ENCODE measurements around the gene ADCY5.

ADCY5 gene

DNA sequence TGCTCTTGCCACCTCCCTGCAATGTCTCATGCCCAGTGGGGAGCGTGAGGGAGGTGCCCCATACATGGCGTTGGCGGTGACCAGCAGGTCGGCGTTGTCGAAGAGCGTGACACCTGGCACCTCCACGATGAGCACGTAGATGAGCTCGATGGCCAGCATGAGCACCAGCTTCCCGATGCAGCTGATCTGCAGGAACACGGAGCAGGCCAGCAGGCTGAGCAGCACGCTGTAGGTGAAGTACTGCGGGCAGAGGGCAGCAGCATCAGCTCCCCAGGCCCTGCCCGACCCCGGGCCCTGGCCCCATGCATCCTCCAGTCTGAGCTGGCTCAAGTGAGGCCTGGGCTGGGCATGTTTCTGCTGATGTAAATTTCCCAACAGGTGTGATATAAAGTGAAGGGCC is 148.8 kb downstream of the ADCY5 start:
- Histone ChIP-seq H3K9me3 (ENCODE audit: control insufficient read depth, insufficient read depth, low read depth, low read length) (no peaks in the 10 kb centered on the region), H3K4me1 (ENCODE audit: control insufficient read depth, insufficient read depth, low read length) (no peaks in the 10 kb centered on the region)

DNA sequence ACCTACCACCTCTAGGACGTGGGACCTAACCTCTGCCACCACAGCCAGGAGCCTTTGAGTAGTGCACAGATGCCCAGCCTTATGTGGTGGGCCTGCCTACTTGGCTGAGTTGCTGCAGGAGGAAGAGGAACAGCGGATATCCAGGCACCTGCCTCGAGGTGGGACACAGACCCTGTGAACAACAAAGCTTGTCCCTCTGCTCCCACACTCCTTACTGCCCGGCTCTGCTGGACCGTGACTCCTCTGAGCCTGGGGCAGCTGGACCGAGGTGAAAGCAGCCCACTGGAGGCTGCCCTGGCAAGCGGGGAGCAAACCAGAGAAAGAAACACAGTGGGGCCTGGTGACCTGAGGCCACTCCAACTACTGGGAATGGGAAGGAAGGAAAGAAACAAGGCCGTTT is 149.3 kb downstream of the ADCY5 start:
- H3K36me3 ChIP-seq (ENCODE audit: control insufficient read depth in 2 of 2, insufficient read depth in 1 of 2, low read length in 2 of 2), result no peaks in the 10 kb centered on the region
- H3K9me3 ChIP-seq (ENCODE audit: control insufficient read depth, insufficient read depth, low read depth, low read length), result no peaks in the 10 kb centered on the region
- no peaks in the 10 kb centered on the region for H3K4me1 ChIP-seq (ENCODE audit: control insufficient read depth, insufficient read depth, low read length)
- no peak overlapping the region for H3K27ac ChIP-seq (ENCODE audit: extremely low read depth, low read depth, low read length)
- ChIA-PET POLR2A (no interaction called here), CTCF (no interaction called here)
- H3K4me3 ChIP-seq (ENCODE audit: low read depth, low read length), result no peak overlapping the region
- TF ChIP-seq, protein P1, sequence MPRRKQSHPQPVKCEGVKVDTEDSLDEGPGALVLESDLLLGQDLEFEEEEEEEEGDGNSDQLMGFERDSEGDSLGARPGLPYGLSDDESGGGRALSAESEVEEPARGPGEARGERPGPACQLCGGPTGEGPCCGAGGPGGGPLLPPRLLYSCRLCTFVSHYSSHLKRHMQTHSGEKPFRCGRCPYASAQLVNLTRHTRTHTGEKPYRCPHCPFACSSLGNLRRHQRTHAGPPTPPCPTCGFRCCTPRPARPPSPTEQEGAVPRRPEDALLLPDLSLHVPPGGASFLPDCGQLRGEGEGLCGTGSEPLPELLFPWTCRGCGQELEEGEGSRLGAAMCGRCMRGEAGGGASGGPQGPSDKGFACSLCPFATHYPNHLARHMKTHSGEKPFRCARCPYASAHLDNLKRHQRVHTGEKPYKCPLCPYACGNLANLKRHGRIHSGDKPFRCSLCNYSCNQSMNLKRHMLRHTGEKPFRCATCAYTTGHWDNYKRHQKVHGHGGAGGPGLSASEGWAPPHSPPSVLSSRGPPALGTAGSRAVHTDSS (tag by site-specific recombination; IDR thresholded peaks at IDR 0.05), result no peak
- TF ChIP-seq PRDM1 (tag by site-specific recombination; IDR thresholded peaks at IDR 0.05) (no peak), ZNF202 (tag by site-specific recombination; IDR thresholded peaks at IDR 0.05; ENCODE audit: borderline replicate concordance) (no peak), ZXDB (tag by site-specific recombination; IDR thresholded peaks at IDR 0.05) (no peak), ZNF837 (tag by site-specific recombination; IDR thresholded peaks at IDR 0.05) (no peak), GFI1B (tag by site-specific recombination; IDR thresholded peaks at IDR 0.05) (no peak), ZNF623 (tag by site-specific recombination; IDR thresholded peaks at IDR 0.05) (no peak), ZNF302 (tag by site-specific recombination; IDR thresholded peaks at IDR 0.05; ENCODE audit: low read depth) (no peak), ZNF530 (tag by site-specific recombination; IDR thresholded peaks at IDR 0.05; ENCODE audit: low read depth) (no peak), ZNF157 (tag by site-specific recombination; IDR thresholded peaks at IDR 0.05) (no peak), SP2 (tag by site-specific recombination; IDR thresholded peaks at IDR 0.05) (no peak), ZNF707 (tag by site-specific recombination; IDR thresholded peaks at IDR 0.05) (no peak)
- TF ChIP-seq, protein P2, sequence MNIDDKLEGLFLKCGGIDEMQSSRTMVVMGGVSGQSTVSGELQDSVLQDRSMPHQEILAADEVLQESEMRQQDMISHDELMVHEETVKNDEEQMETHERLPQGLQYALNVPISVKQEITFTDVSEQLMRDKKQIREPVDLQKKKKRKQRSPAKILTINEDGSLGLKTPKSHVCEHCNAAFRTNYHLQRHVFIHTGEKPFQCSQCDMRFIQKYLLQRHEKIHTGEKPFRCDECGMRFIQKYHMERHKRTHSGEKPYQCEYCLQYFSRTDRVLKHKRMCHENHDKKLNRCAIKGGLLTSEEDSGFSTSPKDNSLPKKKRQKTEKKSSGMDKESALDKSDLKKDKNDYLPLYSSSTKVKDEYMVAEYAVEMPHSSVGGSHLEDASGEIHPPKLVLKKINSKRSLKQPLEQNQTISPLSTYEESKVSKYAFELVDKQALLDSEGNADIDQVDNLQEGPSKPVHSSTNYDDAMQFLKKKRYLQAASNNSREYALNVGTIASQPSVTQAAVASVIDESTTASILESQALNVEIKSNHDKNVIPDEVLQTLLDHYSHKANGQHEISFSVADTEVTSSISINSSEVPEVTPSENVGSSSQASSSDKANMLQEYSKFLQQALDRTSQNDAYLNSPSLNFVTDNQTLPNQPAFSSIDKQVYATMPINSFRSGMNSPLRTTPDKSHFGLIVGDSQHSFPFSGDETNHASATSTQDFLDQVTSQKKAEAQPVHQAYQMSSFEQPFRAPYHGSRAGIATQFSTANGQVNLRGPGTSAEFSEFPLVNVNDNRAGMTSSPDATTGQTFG (tag by site-specific recombination; IDR thresholded peaks at IDR 0.05; ENCODE audit: borderline replicate concordance), result no peak
- TF ChIP-seq, protein P3, sequence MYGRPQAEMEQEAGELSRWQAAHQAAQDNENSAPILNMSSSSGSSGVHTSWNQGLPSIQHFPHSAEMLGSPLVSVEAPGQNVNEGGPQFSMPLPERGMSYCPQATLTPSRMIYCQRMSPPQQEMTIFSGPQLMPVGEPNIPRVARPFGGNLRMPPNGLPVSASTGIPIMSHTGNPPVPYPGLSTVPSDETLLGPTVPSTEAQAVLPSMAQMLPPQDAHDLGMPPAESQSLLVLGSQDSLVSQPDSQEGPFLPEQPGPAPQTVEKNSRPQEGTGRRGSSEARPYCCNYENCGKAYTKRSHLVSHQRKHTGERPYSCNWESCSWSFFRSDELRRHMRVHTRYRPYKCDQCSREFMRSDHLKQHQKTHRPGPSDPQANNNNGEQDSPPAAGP (tag by site-specific recombination; IDR thresholded peaks at IDR 0.05), result no peak
- TF ChIP-seq, protein P4, sequence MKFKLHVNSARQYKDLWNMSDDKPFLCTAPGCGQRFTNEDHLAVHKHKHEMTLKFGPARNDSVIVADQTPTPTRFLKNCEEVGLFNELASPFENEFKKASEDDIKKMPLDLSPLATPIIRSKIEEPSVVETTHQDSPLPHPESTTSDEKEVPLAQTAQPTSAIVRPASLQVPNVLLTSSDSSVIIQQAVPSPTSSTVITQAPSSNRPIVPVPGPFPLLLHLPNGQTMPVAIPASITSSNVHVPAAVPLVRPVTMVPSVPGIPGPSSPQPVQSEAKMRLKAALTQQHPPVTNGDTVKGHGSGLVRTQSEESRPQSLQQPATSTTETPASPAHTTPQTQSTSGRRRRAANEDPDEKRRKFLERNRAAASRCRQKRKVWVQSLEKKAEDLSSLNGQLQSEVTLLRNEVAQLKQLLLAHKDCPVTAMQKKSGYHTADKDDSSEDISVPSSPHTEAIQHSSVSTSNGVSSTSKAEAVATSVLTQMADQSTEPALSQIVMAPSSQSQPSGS (tag by site-specific recombination; IDR thresholded peaks at IDR 0.05; ENCODE audit: low read depth), result no peak
- TF ChIP-seq, protein P5, sequence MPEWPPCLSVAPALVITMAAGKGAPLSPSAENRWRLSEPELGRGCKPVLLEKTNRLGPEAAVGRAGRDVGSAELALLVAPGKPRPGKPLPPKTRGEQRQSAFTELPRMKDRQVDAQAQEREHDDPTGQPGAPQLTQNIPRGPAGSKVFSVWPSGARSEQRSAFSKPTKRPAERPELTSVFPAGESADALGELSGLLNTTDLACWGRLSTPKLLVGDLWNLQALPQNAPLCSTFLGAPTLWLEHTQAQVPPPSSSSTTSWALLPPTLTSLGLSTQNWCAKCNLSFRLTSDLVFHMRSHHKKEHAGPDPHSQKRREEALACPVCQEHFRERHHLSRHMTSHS (tag by site-specific recombination; IDR thresholded peaks at IDR 0.05), result no peak

More for the DNA sequence above, 148.8 kb downstream of the ADCY5 start:
- Histone ChIP-seq H3K36me3 (ENCODE audit: control insufficient read depth in 2 of 2, insufficient read depth in 1 of 2, low read length in 2 of 2) (no peaks in the 10 kb centered on the region), H3K4me3 (ENCODE audit: low read depth, low read length) (no peak overlapping the region), H3K27ac (ENCODE audit: extremely low read depth, low read depth, low read length) (no peak overlapping the region)
- ChIA-PET CTCF (no interaction called here), POLR2A (no interaction called here)
- TF ChIP-seq ZNF140 (tag by site-specific recombination; IDR thresholded peaks at IDR 0.05) (no peak), ZNF324 (tag by site-specific recombination; IDR thresholded peaks at IDR 0.05) (no peak), ZNF10 (tag by site-specific recombination; IDR thresholded peaks at IDR 0.05) (no peak), ZNF2 (tag by site-specific recombination; IDR thresholded peaks at IDR 0.05) (no peak), ZNF830 (tag by site-specific recombination; IDR thresholded peaks at IDR 0.05; ENCODE audit: low read depth) (no peak), ZFP37 (tag by site-specific recombination; IDR thresholded peaks at IDR 0.05) (no peak), KLF1 (tag by site-specific recombination; IDR thresholded peaks at IDR 0.05) (no peak), ZNF658 (tag by site-specific recombination; IDR thresholded peaks at IDR 0.05) (no peak), ZNF19 (tag by site-specific recombination; IDR thresholded peaks at IDR 0.05; ENCODE audit: low read depth) (no peak), ZNF274 (IDR thresholded peaks at IDR 0.05; ENCODE audit: low read length) (no peak), ZNF274 (tag by site-specific recombination; IDR thresholded peaks at IDR 0.05; ENCODE audit: borderline replicate concordance) (no peak)
- TF ChIP-seq, protein P1 (tag by site-specific recombination; IDR thresholded peaks at IDR 0.05), result no peak
- TF ChIP-seq, protein P6, sequence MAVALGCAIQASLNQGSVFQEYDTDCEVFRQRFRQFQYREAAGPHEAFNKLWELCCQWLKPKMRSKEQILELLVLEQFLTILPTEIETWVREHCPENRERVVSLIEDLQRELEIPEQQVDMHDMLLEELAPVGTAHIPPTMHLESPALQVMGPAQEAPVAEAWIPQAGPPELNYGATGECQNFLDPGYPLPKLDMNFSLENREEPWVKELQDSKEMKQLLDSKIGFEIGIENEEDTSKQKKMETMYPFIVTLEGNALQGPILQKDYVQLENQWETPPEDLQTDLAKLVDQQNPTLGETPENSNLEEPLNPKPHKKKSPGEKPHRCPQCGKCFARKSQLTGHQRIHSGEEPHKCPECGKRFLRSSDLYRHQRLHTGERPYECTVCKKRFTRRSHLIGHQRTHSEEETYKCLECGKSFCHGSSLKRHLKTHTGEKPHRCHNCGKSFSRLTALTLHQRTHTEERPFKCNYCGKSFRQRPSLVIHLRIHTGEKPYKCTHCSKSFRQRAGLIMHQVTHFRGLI (tag by site-specific recombination; IDR thresholded peaks at IDR 0.05), result no peak
- TF ChIP-seq, protein P7, sequence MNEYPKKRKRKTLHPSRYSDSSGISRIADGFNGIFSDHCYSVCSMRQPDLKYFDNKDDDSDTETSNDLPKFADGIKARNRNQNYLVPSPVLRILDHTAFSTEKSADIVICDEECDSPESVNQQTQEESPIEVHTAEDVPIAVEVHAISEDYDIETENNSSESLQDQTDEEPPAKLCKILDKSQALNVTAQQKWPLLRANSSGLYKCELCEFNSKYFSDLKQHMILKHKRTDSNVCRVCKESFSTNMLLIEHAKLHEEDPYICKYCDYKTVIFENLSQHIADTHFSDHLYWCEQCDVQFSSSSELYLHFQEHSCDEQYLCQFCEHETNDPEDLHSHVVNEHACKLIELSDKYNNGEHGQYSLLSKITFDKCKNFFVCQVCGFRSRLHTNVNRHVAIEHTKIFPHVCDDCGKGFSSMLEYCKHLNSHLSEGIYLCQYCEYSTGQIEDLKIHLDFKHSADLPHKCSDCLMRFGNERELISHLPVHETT (tag by site-specific recombination; IDR thresholded peaks at IDR 0.05), result no peak
